Omental fat pad (tissue), 4 donors: Measurements from ENCODE around the gene CLDN10. TPM values are rescaled to one million over a fixed set of nuclear protein-coding genes. Genes with fewer than 3 reads are reported as not detected.

Experiments
- ATAC-seq: fragments of 150-250 bp; one replicate; pipeline ENCODE4 v1.9.1; 2016; ENCODE audit warnings: mild to moderate bottlenecking, moderate library complexity; ENCODE audit not compliant: low FRiP score
- DNase-seq: peaks from one replicate; pipeline ENCODE4 v3.0.0-alpha.2; 2019; ENCODE audit warnings: low spot score
- CTCF ChIP-seq, 3 donors: fragments of 450-650 bp; IDR thresholded peaks; one replicate each; pipeline ENCODE4 v1.5.1; 2016 to 2017; ENCODE audit warnings: antibody characterized with exemption in 3 of 3, mild to moderate bottlenecking in 3 of 3, moderate library complexity in 2 of 3
- total RNA-seq, 4 donors: library from RNA; depleted of rRNA; stranded (reverse); fragments of >200 nt; gene quantifications; one replicate each; pipeline ENCODE4 v1.1.0, GENCODE V29; 2016

Gene CLDN10, protein sequence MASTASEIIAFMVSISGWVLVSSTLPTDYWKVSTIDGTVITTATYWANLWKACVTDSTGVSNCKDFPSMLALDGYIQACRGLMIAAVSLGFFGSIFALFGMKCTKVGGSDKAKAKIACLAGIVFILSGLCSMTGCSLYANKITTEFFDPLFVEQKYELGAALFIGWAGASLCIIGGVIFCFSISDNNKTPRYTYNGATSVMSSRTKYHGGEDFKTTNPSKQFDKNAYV
- total RNA-seq = under 1 TPM in 2 of 4 donors, not detected in 2; 0.47 to 0.69 TPM

GRCh38 chr13:95552539-95553441 lies at the start of gene CLDN10:
TSS of gene CLDN10 (plus strand) at chr13:95552720. CDS start at chr13:95552754, 34 bp downstream.
- TF ChIP-seq CTCF (IDR thresholded peaks at IDR 0.05) = no peak
- DNase-seq (no peak), ATAC-seq (no peak)

DNA sequence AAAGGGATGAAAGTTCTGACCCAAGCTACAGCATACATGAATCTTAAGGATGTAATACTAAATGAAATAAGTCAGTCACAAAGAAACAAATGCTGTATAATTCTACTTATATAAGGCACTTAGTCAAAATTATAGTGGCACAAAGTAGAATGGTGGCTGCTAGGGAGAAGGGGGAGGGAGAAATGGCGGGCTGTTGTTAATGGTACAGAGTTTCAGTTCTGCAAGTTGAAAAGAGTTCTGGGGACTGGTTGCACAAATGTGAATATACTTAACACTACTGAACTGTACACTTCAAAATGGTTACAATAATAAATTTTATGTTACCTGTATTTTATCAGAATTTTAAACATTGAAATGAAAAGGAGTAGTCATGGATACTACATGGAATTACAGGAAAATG lies 48.9 kb upstream of the CLDN10 start:
- no peak for TF ChIP-seq CTCF (IDR thresholded peaks at IDR 0.05)
- DNase-seq (no peak), ATAC-seq (no peak)

- no peak for TF ChIP-seq CTCF (IDR thresholded peaks at IDR 0.05)
- ATAC-seq = peak; percentile 14
- DNase-seq = no peak
These were observed 47.3 kb upstream of the CLDN10 start for GRCh38 chr13:95505265-95505664.

DNA sequence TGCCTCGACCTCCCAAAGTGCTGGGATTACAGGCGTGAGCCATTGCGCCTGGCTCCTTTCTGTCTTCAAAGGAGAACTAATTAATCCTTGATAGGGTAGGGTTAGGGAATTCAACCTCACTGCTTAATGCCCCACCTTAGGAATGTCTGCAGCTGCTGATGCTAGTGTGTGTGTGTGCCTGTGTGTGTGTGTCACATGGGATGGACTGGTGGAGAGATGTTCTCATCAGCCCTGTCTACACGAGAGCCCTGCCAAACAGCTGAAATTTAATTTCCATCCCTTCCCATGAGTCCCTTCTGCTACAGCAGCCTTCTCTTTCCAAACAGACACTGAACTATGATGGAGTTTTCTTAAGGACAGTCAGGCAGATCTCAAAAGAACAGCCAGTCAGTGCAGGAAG lies 46.5 kb upstream of the CLDN10 start:
- ATAC-seq (no peak), DNase-seq (no peak)
- no peak for TF ChIP-seq CTCF (IDR thresholded peaks at IDR 0.05)

DNA sequence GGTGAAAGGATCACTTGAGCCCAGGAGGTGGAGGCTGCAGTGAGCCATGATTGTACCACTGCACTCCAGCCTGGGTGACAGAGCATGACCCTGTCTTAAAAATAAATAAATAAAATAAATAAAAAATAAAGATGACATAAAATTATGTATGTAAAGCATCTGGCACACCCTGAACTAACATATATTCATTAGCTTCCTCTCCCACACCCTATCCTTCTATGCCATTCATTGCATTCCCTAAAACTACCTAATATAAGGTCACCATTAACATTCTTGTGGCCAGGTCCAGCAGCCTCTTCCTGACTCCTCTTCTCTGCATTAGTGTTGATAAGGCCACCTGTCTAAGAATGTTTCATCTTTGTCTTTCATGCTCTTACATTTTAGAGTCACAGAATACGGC lies 44.5 kb upstream of the CLDN10 start:
- ATAC-seq = no peak
- TF ChIP-seq CTCF (IDR thresholded peaks at IDR 0.05) = no peak
- DNase-seq = no peak

DNA sequence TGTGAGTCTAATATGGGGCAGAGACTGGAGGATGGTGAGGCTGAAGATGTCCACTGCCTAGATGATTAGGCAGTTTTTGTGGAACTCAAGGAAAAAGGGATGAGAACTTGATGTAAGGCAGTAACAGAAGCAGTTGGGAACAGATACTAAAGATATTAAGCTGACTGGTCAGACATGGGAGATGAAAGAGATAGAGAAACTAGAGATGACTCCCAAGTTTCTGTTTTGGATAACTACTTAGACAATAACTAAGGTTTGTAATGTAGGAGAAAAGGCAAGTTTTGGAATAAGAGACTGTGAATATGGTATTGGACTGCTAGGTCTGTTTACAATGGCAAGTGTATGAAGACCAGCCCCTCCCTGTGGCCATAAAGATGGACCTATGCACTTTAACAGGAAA lies 43.5 kb upstream of the CLDN10 start:
- TF ChIP-seq CTCF (IDR thresholded peaks at IDR 0.05) = no peak
- ATAC-seq (no peak), DNase-seq (no peak)
